ENCODE measurements around the gene PCDH8.
"Not testable (repeated sequence)": the region's sequence is repeated elsewhere in the genome, so short reads cannot be mapped to it uniquely, and the experiment has no call there.

Gene PCDH8

GRCh38 chr13:52850072-52850395, 1.6 kb upstream of the PCDH8 start:
- DNase-seq (ENCODE audit: low read depth), result no peak

DNA sequence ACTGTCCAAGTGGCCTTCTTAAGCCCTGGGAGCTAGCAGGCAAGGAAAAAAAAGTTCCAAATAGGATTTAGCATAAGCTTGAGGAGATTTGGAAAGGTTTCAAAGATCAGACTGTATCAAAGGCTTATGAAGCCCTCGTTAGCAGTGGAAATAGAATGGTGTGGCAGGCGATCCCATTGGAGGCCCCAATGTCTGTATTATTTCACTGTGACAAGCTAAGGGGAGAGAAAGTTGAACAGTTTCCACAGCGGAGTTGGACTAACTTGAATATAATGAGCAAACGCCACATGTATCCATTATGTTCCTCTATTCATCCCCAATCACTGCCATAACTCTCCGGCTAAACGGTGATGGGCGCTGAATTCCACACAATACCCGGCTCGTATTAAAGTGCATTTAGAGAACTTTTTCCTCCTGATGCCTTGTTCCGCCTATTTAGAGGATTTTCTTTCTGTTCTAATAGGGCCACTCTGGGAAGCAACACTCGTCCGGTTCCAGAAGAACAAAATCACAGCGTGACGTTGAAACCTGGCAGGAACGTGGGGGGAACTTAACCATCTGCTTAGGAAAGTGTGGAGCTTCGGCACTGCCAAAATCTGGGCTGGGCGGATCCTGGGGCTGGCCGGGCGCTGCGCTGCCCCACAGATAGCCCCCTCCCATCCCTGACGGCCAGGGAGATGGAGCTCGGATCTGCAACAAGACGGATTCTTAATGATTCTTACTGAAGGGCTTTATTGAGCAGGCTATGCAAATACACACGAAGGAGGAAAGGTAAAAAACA, 1.0 kb upstream of the PCDH8 start:
- DNase-seq (ENCODE audit: low read depth), result no peak

DNA sequence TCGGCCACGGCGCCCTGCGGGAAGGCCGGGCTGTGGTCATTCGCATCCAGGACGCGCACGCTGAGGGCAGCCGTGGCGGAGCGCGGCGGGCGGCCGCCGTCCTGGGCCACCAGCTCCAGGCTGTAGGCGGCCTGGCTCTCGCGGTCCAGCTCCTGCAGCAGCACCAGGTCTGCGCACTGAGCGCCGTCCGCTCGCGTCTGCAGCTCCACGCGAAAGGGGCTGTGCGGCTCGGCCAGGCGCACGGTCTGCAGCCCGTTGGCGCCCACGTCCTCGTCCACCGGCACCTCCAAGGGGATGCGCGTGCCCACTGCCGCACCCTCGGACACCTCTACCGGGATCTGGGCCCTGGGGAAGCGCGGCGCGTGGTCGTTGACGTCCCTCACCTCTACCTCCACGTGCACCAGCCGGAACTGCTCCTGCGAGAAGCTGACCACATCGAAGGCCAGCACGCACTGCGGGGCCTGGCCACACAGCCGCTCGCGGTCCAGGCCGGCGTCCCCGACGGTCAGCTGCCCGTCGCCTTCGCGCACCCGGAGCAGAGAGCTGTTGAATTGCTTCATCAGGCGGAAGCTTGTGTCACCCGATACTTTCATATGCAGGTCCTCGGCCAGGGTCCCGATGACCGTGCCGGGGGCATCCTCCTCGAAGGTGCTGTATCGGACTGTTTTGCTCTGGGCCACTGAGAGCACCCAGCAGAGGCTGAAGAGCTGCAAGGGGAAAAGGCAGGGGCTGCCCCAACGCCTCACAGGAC, 583 bp downstream of the PCDH8 start:
- DNase-seq (ENCODE audit: low read depth), result no peak

GRCh38 chr13:52847322-52847681, 1.1 kb downstream of the PCDH8 start:
- DNase-seq (ENCODE audit: low read depth), result no peak

- DNase-seq (ENCODE audit: low read depth), result no peak
Observed at GRCh38 chr13:52846567-52847321, 1.7 kb downstream of the PCDH8 start.

DNA sequence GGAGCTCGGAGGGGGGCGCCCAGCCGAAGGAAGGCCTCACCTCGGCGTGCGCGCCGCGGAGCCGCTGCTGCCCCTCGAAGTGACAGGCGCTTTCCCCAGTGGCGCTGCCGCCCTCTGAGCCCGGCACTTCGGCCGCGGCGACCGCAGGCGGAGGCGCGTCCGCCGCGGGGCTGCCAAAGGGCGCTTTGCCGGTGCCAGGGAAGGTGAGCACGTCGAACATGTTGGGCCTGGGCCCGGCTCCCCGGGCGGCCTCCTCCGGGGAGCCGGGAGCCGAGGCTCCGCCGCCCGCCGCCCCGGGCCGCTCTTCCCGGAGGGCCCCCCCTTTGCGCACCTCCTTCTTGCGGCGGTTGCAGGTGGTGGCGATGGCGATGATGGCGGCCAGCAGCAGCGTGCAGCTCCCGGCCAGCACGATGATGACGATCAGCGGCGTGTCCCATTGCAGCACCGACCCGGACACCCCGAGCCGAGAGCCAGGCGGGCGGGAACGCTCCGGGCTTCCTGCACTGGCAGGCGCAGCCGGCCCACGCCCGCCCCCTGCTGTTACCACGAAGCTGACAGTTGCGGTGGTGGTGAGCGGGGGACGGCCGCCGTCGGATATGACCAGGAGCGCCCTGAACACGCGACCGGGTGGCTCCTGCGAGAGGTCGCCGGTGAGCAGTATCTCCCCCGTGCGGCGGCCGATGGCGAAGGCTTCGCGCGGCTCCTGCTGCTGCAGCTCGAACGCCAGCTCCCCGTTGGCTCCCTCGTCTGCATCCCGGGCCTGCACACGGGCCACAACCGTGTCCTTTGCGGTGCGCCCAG, 2.5 kb downstream of the PCDH8 start:
- no peak for DNase-seq (ENCODE audit: low read depth)

DNA sequence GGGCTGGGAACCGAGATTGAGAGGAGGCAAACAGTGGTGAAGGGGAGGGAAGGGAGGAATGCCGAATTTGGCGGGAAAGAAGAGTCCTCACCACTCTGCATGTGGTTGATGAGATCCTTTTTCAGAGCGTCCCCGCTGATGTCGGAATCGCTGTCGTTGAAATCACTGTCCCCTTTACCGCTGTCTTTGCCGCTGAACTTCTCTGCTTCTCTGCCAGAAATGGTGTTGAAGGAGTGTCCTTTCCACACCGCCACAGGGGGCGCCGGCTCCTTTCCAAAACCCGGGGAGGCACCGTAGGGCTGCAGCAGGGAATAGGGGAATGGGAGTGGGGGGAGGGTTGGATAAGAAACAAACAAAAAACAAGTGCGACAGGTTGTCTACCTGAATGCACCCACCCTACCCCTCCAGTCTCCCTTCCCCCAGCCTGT, 3.1 kb downstream of the PCDH8 start:
- no peak for DNase-seq (ENCODE audit: low read depth)

DNA sequence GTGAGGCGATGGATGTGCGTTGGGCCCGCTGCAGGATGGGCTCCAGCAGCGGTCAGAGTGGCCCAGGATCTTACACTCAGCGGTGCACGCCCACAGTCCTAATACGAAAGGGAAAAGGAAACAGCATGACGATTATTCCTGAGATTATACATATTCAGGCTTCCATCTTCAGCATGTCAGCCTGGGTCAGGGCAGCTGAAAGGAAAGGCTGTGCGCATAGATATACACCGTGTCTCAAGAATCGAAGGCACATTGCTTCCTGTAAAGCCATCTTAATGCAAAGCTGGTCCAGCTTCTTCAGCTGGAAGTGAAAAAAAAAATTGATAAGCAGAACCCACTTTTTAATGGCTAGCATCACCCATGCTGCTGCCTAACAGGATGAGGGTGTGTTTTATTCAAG, 3.6 kb downstream of the PCDH8 start:
- DNase-seq (ENCODE audit: low read depth), result no peak

DNA sequence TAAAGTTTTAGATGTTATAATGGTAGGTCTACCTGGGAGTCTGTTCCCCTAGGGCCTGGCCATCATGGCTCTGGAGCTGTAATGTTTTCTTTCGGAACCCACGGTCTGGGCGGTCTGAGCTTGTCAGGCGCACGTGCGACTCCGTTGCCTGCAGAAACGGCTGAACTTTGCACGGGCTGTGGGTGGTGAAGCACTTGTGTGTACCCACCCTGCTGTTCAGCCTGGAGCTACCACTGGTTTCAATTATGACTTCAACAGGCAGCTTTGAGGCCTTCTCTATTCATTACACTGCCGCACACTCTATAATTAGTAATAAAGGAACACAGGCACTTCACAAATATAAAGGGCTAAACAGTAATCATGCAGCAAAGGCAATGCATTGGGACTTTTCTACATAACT, 6.0 kb downstream of the PCDH8 start:
- DNase-seq (ENCODE audit: low read depth), result no peak

DNA sequence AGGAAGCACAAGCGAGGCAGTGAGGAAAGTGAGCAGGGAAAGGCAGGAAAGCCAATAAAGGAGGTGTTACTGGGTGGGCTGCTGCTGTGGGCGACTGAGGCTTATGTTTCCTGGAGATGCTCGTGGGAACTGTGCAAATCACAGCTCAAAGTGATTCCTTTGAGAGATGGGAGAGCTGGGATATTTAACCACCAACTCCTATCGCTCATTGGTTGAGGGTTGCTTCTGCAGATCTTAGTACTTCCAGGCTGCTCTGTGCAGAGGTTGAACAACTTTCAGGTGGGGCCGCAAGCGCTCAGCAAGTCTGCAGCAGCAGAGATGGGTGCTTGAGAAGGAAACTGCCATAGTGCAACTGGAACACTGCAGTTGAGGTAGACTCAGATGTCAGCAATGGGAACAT, 8.4 kb downstream of the PCDH8 start:
- DNase-seq (ENCODE audit: low read depth), result no peak

DNA sequence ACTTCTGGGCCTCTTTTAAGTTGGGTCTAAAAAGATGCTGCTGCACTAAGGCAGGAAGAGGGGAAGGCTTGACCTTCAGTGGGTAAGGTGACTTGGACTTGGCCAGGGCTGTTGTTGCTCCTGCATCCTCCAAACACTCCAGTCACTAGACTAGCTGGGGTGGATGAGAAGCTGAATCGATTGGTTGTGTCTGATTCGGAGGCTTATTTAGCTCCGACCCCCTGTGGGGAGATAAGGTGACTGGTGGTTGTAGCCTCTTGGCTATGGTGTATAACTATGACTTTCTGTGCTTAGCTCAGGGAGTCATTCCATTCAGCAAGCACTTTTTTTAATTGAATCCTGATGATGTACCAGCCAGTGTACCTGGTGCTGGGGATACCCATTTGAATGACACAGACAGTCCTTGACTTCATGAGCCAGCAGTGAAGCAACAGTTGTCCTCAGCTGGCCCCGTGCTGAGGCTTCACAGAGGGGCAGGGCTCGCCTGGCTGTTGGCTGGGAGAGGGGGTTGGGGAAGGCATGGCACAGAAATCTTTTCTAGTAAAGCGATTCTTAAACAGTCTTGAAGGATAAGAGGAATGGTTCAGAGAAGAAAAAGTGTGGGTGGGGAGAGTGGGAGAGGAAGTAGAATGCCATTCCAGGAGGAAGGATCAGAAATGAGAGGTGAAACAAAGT, 9.9 kb downstream of the PCDH8 start:
- DNase-seq (ENCODE audit: low read depth), result no peak

DNA sequence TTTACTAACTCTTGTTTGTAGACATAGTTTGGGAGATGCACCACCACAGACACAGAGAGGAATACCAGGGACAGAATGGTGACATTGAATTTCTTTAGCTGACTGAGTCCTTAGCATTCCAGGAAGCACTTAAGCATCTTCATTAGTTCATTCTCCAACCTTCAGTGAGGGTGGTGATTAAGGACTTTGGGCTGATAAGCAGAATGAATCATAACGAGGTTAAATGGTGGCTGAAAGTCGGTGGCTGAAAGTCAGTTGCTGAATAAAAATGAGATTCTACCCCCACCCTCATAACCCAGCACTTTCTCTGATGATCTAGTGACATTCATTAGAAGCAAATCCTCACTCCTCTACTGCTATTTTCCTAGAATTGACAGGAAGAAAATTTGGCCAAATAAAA, 10.6 kb downstream of the PCDH8 start:
- no peak for DNase-seq (ENCODE audit: low read depth)

- no peak for DNase-seq (ENCODE audit: low read depth)
Observed at GRCh38 chr13:52835071-52835839, 13.2 kb downstream of the PCDH8 start.

GRCh38 chr13:52833296-52833875, 15.1 kb downstream of the PCDH8 start:
- DNase-seq (ENCODE audit: low read depth), result no peak

DNA sequence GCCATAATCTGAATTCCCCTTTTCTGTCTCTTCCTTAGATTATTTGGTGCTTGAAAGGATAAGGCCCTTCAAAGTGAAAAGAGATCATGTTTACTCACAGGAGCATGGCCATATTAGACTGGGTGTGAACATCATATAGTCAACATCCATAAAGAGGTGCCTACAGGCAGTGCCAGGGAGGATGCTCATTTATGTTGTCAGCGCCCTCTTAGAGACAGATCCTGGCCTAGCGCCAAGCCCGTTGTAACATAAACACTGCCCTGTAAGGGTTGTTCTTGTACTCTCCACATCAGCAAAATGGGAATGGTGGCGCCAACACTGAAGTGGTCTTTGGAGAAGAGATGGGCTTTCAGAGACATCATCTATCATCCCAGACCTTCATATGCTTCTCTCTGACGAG, 16.1 kb downstream of the PCDH8 start:
- no peak for DNase-seq (ENCODE audit: low read depth)

DNA sequence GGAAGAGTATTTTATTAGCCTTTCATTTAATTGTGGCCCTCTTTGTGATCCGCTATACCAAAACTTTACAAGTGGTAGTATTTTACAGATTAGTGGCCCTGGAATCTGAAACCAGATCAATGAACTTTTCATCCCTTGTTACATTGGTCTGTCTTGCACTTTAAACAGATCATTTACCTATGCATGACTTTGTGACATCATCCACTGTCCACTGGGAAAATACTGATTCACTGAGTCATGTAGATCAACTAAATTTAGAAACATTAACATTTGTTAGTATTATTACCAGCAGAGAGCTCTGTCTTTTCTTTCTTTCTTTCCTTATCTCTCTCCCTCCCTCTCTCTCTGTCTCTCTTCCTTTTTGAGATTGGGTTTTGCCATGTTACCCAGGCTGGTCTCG, 17.5 kb downstream of the PCDH8 start:
- no peak for DNase-seq (ENCODE audit: low read depth)

DNA sequence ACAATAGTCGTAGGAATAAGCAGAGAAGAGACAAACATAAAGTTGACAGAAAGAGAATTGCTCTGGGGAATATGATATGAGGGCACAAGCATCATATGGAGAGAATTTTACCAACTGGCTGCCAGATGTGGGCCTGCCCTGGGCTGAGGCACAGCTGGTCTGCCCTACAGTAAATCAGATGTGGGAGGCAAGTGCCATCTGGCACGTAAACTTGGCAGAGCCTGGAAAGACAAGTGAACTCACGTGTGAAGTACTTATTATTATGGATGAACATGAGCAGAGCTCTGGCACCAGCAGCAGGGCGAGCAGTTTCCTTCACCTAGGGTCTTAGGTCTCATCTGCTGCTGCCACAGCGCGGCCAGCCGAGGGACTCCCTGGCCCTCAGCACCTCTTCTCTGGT, 20.6 kb downstream of the PCDH8 start:
- DNase-seq (ENCODE audit: low read depth), result no peak

DNA sequence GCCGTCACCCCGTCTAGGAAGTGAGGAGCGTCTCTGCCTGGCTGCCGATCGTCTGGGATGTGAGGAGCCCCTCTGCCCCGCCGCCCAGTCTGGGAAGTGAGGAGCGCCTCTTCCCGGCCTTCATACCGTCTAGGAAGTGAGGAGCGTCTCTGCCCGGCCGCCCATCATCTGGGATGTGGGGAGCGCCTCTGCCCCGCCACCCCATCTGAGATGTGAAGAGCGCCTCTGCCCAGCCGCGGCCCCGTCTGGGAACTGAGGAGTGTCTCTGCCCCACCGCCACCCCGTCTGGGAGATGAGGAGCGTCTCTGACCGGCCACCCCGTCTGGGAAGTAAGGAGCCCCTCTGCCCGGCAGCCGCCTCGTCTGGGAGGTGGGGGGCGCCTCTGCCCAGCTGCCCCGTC, 30.6 kb downstream of the PCDH8 start:
- not testable (repeated sequence) for DNase-seq (ENCODE audit: low read depth)

- no peak for DNase-seq (ENCODE audit: low read depth)
Observed at GRCh38 chr13:52815330-52815729, 33.1 kb downstream of the PCDH8 start.

GRCh38 chr13:52812941-52813340, 35.5 kb downstream of the PCDH8 start:
- DNase-seq (ENCODE audit: low read depth), result no peak

- no peak for DNase-seq (ENCODE audit: low read depth)
Observed at GRCh38 chr13:52811841-52812240, 36.6 kb downstream of the PCDH8 start.
